Esophagus muscularis mucosa (tissue), 4 donors: Measurements from ENCODE around the gene SLC35B2. TPM values are rescaled to one million over a fixed set of nuclear protein-coding genes. Genes with fewer than 3 reads are reported as not detected.

Experiments
- DNase-seq: peaks from one replicate; pipeline ENCODE4 v3.0.0-alpha.2; 2017; ENCODE audit errors: extremely low spot score
- H3K27ac ChIP-seq, 4 donors: fragments of 200-600 bp; sonication (generic); replicated peaks in 1 of 4; 1 replicate in 3 of 4; 2 replicates in 1 of 4; pipeline ENCODE4 v1.5.1; 2016 to 2019; ENCODE audit warnings: mild to moderate bottlenecking in 1 of 4
- H3K27me3 ChIP-seq, 4 donors: fragments of 200-600 bp; sonication (generic); one replicate each; pipeline versions ENCODE4 v1.5.1 to v1.6.0; 2016 to 2019
- H3K36me3 ChIP-seq, 4 donors: fragments of 200-600 bp; sonication (generic); one replicate each; pipeline ENCODE4 v1.5.1; 2016 to 2019
- H3K4me1 ChIP-seq, 4 donors: fragments of 200-600 bp; sonication (generic); one replicate each; pipeline ENCODE4 v1.5.1; 2016 to 2019
- H3K4me3 ChIP-seq, 4 donors: fragments of 200-600 bp; sonication (generic); 1 replicate in 2 of 4; 2 replicates in 2 of 4; pipeline ENCODE4 v1.5.1; 2016 to 2019; ENCODE audit warnings: mild to moderate bottlenecking in 4 of 4, moderate library complexity in 1 of 4
- H3K9me3 ChIP-seq, 4 donors: fragments of 200-600 bp; sonication (generic); 1 replicate in 3 of 4; 2 replicates in 1 of 4; pipeline ENCODE4 v1.5.1; 2016 to 2019
- CTCF ChIP-seq, 3 experiments: fragments of 200-600 bp in 2 of 3; fragments of 450-650 bp in 1 of 3; sonication (generic) in 2 of 3; IDR thresholded peaks; one replicate each; pipeline ENCODE4 v1.5.1; 2017 to 2019; ENCODE audit warnings: antibody characterized with exemption in 3 of 3, mild to moderate bottlenecking in 2 of 3, moderate library complexity in 1 of 3
- EP300 ChIP-seq: sonication (generic); formaldehyde crosslinking; IDR thresholded peaks from one replicate; pipeline ENCODE4 v1.6.1; 2017; ENCODE audit warnings: antibody characterized with exemption
- POLR2A ChIP-seq: fragments of 450-650 bp; IDR thresholded peaks from one replicate; pipeline ENCODE4 v1.6.1; 2017; ENCODE audit warnings: antibody characterized with exemption, moderate library complexity, mild to moderate bottlenecking, low read depth
- POLR2AphosphoS5 ChIP-seq, 2 donors: sonication (generic); formaldehyde crosslinking; IDR thresholded peaks; one replicate each; pipeline ENCODE4 v1.6.1; 2017; ENCODE audit warnings: antibody characterized with exemption in 2 of 2
- WGBS: methylation state at CpG from one replicate; pipeline ENCODE4 v1.1.5; 2018; 5-methylcytosine and 5-hydroxymethylcytosine counted together
- intact Hi-C: fragments of 100-400 bp; cut with DNase I; formaldehyde crosslinking; loops from one replicate; pipeline ENCODE4 v1.15.1; 2023
- total RNA-seq, 4 donors: library from RNA; depleted of rRNA; stranded (reverse); fragments of >200 nt; gene quantifications; one replicate each; pipeline versions ENCODE4 v1.1.0 to v1.2.1, GENCODE V29; 2016

Gene SLC35B2
- total RNA-seq, 4 donors from 2014 or later: 22.8 to 37.9 (median 32.6) TPM

GRCh38 chr6:44286285-44286565, 28.9 kb upstream of the SLC35B2 start:
- H3K9me3 ChIP-seq: no peaks in the 10 kb centered on the region
- intact Hi-C loops: no loop called here
- H3K4me1 ChIP-seq: no peaks in the 10 kb centered on the region
- no peaks in the 10 kb centered on the region for H3K36me3 ChIP-seq
- no peak overlapping the region for H3K27ac ChIP-seq
- no peak for DNase-seq
- peaks cover 0 to 81% (median 7%) of the 10 kb centered on the region in 4 donors for H3K27me3 ChIP-seq
- no peak overlapping the region for H3K4me3 ChIP-seq
- no peak for TF ChIP-seq POLR2AphosphoS5 (IDR thresholded peaks at IDR 0.05)
- no peak for TF ChIP-seq POLR2A
- TF ChIP-seq CTCF (IDR thresholded peaks at IDR 0.05): no peak
- no peak for TF ChIP-seq EP300
- WGBS: 78% methylated on average over 5 of the region's 12 CpGs

GRCh38 chr6:44285552-44286284, 28.4 kb upstream of the SLC35B2 start:
- Histone ChIP-seq H3K27ac (no peak overlapping the region), H3K36me3 (no peaks in the 10 kb centered on the region), H3K4me3 (no peak overlapping the region), H3K4me1 (no peaks in the 10 kb centered on the region), H3K9me3 (no peaks in the 10 kb centered on the region), H3K27me3 (peaks cover 0 to 80% (median 7%) of the 10 kb centered on the region in 4 donors)
- 63% methylated on average over 21 of the region's 25 CpGs for WGBS
- DNase-seq: no peak
- TF ChIP-seq POLR2AphosphoS5 (IDR thresholded peaks at IDR 0.05): no peak
- no peak for TF ChIP-seq POLR2A
- TF ChIP-seq EP300: no peak
- TF ChIP-seq CTCF (IDR thresholded peaks at IDR 0.05): no peak
- intact Hi-C loops: no loop called here

- no peak overlapping the region for H3K27ac ChIP-seq
- no peaks in the 10 kb centered on the region for H3K9me3 ChIP-seq
- no peak for DNase-seq
- no peak overlapping the region for H3K4me3 ChIP-seq
- no peak for TF ChIP-seq CTCF (IDR thresholded peaks at IDR 0.05)
- no peak for TF ChIP-seq POLR2AphosphoS5 (IDR thresholded peaks at IDR 0.05)
- no peak for TF ChIP-seq POLR2A
- no peak for TF ChIP-seq EP300
- H3K36me3 ChIP-seq: no peaks in the 10 kb centered on the region
- H3K4me1 ChIP-seq: no peaks in the 10 kb centered on the region
- H3K27me3 ChIP-seq: peaks cover 0 to 79% (median 5%) of the 10 kb centered on the region in 4 donors
- intact Hi-C loops: no loop called here
- 62% methylated on average over 4 of the region's 4 CpGs for WGBS
Measured at GRCh38 chr6:44284867-44285266, 27.5 kb upstream of the SLC35B2 start.

GRCh38 chr6:44284121-44284520, 26.8 kb upstream of the SLC35B2 start:
- Histone ChIP-seq H3K27ac (no peak overlapping the region), H3K9me3 (no peaks in the 10 kb centered on the region), H3K4me3 (no peak overlapping the region), H3K4me1 (no peaks in the 10 kb centered on the region), H3K27me3 (peaks cover 0 to 75% (median 1%) of the 10 kb centered on the region in 4 donors), H3K36me3 (no peaks in the 10 kb centered on the region)
- no peak for DNase-seq
- 47% methylated on average over 2 of the region's 2 CpGs for WGBS
- no peak for TF ChIP-seq POLR2A
- no peak for TF ChIP-seq EP300
- intact Hi-C loops: no loop called here

- Histone ChIP-seq H3K4me1 (peaks cover 4 to 16% (median 13%) of the 10 kb centered on the region in 4 donors), H3K27ac (no peak overlapping the region), H3K36me3 (no peaks in the 10 kb centered on the region), H3K4me3 (no peak overlapping the region), H3K27me3 (peaks cover 0 to 73% (median 12%) of the 10 kb centered on the region in 4 donors), H3K9me3 (no peaks in the 10 kb centered on the region)
- 74% methylated on average over 9 of the region's 9 CpGs for WGBS
- intact Hi-C loops: no loop called here
- TF ChIP-seq CTCF (IDR thresholded peaks at IDR 0.05): no peak
- no peak for TF ChIP-seq POLR2A
- TF ChIP-seq POLR2AphosphoS5 (IDR thresholded peaks at IDR 0.05): no peak
- TF ChIP-seq EP300: no peak
- no peak for DNase-seq
Measured at GRCh38 chr6:44278774-44279697, 21.7 kb upstream of the SLC35B2 start.
